ENCODE results near the gene PPP1R1A. TPM values are rescaled to one million over a fixed set of nuclear protein-coding genes. Genes with fewer than 3 reads are reported as not detected.

PPP1R1A gene, protein sequence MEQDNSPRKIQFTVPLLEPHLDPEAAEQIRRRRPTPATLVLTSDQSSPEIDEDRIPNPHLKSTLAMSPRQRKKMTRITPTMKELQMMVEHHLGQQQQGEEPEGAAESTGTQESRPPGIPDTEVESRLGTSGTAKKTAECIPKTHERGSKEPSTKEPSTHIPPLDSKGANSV
- 0.07 to 0.08 TPM in 2 of 5 replicates, not detected in the others for total RNA-seq (2022; extraction: Qiagen RNA extraction; ENCODE audit: low read depth)

DNA sequence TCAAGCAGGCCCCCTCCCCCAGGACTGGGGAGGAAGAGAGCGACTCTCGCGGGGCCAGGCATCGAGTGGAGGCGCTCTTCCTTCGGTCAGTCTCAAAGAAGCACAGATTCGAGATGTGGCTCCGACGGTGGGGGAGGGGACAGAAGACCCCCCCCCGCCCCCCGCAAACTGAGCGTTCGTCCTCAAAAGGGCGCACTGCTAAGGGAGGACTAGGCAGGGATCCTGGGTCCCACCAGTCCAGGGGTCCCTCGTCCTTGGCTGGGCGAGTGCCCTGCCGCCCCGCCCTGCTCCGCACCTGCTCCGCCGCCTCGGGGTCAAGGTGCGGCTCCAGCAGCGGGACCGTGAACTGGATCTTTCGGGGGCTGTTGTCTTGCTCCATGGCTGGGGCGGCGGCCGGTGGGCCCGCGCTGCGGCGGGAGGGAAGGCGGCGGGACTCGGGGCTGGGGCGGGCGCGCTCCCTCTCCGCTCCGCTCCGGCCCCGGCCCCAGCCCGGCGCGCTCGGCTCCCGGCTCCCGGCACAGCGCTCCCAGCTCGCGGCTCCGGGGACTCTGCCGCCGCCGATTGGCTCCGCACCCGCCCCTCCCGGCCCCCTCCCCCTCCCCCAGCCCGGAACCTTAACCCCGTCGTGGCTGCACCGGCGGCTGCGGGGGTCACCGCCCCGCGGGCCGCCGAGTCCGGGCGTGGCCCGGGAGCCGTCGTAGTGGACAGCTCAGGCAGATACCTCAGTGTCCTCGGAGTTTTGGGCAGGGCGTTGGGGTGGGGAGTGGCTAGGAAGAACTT, at the start of gene PPP1R1A:
PPP1R1A (minus strand) TSS at position 550 of the 780 bp plus-strand sequence; CDS start at position 379, 171 bp downstream.

DNA sequence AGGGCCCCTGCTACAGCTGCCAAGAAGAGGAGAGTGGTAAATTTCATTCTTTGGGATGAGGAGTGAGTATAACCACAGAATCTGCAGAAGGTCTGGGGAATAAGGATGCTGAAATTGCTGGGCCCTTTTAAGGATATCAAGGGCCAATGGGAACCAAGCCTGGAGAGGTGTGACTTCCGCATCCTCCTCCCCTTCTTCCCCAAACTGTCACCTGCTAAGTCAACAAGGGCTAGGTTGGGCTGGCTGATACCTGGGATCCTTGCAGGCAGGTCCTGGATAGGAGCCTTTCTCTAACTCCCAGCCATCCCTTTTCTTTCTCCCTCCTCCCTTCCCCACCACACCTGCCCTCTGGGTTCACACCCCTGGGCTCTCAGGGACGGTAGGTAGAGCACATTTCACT, 46.3 kb upstream of the PPP1R1A start, which contains the start of gene LACRT:
LACRT (minus strand) TSS at position 101 of the 400 bp plus-strand sequence; CDS start at position 47, 54 bp downstream.

Other genes starting within 250 kb of the PPP1R1A start
- 0.15 TPM in 1 of 5 replicates, not detected in the others for gene GPR84, start 224.2 kb downstream of the PPP1R1A start, total RNA-seq (2022; extraction: Qiagen RNA extraction; ENCODE audit: low read depth)
- gene ZNF385A, start 203.9 kb downstream of the PPP1R1A start, total RNA-seq (2022; extraction: Qiagen RNA extraction; ENCODE audit: low read depth) = 12.8 to 22.1 TPM (median 18.3 TPM) in 5 replicates
- 88.7 to 106 TPM (median 98.1 TPM) in 5 replicates for gene ITGA5, start 169.4 kb downstream of the PPP1R1A start, total RNA-seq (2022; extraction: Qiagen RNA extraction; ENCODE audit: low read depth)
- not detected in 5 replicates for gene GTSF1, start 115.1 kb downstream of the PPP1R1A start, total RNA-seq (2022; extraction: Qiagen RNA extraction; ENCODE audit: low read depth)
- 0.11 TPM in 1 of 5 replicates, not detected in the others for gene NCKAP1L, start 90.9 kb downstream of the PPP1R1A start, total RNA-seq (2022; extraction: Qiagen RNA extraction; ENCODE audit: low read depth)
- not detected in 5 replicates for gene PDE1B, start 39.1 kb downstream of the PPP1R1A start, total RNA-seq (2022; extraction: Qiagen RNA extraction; ENCODE audit: low read depth)
- gene LACRT, start 46.2 kb upstream of the PPP1R1A start, total RNA-seq (2022; extraction: Qiagen RNA extraction; ENCODE audit: low read depth) = not detected in 5 replicates
- not detected in 5 replicates for gene DCD, start 59.7 kb upstream of the PPP1R1A start, total RNA-seq (2022; extraction: Qiagen RNA extraction; ENCODE audit: low read depth)

Measured in A549 treated with DMSO at 1 μM for 4 hours (cell line).